ENCODE data around the gene XBP1.
A peak's percentile ranks its signal among the peaks of the same experiment; 100 is the strongest.
"Not testable (repeated sequence)": the region's sequence is repeated elsewhere in the genome, so short reads cannot be mapped to it uniquely, and the experiment has no call there.

XBP1 gene

DNA sequence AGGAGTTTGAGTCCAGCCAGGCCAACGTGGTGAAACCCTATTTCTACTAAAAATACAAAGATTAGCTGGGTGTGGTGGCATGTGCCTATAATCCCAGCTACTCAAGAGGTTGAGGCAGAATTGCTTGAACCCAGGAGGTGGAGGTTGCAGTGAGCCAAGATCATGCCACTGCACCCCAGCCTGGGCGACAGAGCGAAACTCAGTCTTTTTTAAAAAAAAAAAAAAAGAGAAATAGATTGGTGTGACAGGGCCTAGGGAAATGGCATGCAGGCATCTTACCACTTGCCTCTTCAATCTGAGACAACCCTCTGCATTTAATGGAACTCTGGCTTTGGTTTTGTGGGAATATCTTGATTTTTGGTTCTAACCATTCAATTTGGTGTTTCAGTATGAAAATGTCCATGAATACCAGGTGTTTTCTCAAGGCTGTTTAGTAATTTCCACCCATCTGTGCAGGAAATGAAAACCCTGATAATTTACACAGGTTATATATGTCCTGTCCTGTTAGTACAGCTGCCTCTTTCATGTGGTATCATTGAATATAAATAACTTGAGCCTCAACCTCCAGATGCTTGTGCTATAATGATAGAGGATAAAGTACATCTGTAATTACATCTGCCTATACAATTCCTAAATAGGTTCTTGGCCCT is 8.4 kb downstream of the XBP1 start:
- no peak for DNase-seq (ENCODE audit: low spot score)

- no peak for DNase-seq (ENCODE audit: low spot score)
Observed at GRCh38 chr22:28791124-28791523, 9.2 kb downstream of the XBP1 start.

GRCh38 chr22:28788601-28789000 is 11.8 kb downstream of the XBP1 start:
- DNase-seq (ENCODE audit: low spot score), result no peak

DNA sequence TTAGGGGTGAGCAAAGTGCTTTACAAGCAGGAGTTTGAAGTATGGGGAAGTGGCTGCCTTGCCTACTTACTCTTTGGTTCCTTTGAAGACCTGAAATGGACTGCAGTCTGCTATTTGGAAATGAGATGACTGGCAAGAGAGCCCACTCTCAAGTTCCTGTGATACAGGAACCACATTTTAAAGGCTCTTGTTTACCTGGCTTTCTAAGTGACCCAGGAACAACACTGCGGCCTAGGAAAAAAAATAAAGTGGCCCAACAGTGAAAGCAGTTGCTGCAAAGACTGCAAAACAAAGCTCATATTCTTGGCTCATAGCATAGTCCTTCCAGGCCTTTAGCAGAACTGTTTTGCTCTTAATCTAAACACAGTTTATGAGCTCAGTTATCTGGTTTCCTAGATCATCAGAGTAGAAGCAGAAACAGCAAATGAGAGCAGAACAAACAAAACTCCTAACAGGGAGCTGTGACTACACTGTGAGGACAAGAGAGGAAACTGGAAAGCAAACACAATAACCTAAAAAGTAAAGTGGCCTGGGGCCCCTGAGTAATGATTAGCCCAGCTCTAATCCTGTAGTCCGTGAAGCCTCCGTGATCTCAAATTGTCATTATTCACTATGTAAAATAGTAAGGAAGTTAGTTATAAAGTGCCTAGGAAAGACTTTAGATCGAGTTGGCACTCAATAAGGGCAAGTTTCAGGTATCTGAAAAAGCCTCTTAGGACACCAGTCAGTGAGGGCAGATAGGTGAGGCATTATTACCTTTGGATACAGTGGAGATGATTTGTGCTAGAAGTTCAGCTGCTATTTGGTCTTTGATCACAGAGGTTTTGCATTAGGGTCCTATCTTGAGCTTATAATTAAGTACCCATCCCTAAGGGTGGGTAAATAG is 16.3 kb downstream of the XBP1 start:
- peak; percentile 92 for DNase-seq (ENCODE audit: low spot score)

DNA sequence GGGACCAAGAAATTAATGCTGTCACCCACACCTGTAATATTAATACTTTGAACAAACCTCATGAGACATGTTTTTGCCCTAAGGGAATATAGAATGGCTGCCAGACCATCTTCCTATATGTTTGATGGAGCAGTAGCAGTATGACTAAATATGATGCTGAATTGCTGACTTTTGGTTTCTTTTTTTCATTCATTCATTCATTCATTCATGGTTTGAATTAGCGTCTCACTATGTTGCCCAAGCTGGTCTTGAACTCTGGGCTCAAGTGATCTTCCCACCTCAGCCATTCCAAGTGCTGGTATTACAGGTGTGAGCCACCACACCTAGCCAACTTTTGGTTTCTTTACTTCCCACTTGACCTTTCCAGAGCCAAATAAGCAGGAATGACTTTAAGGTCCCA is 20.1 kb downstream of the XBP1 start:
- DNase-seq (ENCODE audit: low spot score), result no peak

DNA sequence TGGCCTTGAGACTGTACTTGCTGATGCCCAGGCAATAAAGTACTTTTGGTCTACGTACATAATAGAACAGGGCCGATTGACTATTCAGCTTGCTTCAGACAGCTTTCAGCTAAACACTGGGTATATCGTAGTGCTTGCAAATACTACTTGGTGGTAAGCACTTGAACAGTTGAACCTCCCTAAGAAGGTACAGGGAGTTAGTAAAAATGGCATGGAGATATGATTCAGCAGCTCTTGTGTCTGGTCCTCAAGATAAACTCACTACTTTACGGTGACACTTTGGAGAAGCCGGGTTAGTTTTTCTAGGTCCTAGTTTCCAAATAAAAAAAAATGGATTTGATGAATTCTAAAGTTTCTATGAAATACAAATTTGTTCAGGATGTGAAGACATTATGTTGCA is 20.5 kb downstream of the XBP1 start:
- DNase-seq (ENCODE audit: low spot score), result no peak

DNA sequence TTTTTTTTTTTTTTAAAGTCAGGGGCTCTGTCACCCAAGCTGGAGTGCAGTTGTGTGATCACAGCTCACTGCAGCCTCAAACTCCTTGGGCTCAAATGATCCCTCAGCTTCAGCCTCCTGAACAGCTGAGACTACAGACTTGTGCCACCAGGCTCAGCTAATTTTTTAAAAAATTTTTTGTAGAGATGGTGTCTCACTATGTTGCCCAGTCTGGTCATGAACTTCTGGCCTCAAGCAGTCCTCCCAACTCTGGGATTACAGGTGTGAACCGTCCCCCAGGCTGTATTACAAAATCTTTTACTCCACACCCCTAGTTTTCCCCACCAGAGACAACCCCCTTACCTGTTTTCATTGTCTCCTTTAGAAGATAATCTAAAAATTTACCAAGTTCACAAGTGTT is 26.0 kb downstream of the XBP1 start:
- no peak for DNase-seq (ENCODE audit: low spot score)

DNA sequence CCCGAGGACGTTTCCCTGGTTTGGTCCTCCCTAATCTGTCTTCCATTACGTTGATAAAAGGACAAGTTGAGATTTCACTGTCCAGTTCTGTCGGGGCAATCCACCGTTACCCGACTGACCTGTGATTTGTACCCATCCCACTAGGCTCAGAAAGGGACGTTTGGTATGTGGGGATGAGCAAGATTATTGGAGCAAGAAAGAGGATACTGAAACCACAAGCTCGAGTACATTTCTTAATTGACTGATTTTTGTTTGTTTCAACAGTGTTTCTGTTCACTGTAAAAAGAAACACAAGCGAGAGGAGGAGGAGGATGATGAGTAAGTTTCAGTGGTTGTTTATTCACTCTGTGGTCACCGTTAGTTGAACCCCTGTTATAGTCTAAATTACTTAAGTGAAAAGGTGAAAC is 26.9 kb downstream of the XBP1 start:
- DNase-seq (ENCODE audit: low spot score), result peak; percentile 46

GRCh38 chr22:28772633-28773460 is 27.5 kb downstream of the XBP1 start, which contains the start of gene CCDC117:
CCDC117 (plus strand) TSS chr22:28772695; CDS start chr22:28772850, 155 bp downstream.
- DNase-seq (ENCODE audit: low spot score), result peak; percentile 99

GRCh38 chr22:28771195-28771791 is 29.1 kb downstream of the XBP1 start:
- DNase-seq (ENCODE audit: low spot score), result no peak

DNA sequence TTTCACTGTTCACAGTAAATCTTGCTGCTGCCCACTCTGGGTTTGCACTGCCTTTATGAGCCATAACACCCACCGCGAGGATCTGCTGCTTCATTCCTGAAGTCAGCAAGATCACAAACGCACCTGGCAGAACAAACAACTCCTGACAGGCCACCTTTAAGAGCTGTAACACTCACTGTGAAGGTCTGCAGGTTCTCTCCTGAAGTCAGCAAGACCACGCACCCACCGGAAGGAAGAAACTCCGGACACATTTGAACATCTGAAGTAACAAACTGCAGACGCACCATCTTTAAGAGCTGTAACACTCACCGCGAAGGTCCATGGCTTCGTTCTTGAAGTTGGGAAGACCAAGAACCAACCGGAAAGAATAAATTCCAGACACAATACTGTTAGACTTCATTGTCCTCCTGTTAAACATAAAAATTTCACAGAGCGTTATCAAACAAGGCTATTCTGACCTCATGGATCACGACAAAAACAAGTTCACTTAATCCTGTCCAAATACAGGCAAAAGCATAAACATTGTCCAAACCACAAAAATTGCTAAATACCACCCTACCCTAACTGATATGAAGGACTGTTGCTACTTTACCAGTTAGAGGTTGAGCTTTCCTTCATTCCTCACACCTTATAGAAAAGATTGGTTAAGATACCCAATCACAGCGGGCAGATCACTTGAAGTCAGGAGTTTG is 30.8 kb downstream of the XBP1 start:
- no peak for DNase-seq (ENCODE audit: low spot score)

GRCh38 chr22:28768701-28769393 is 31.5 kb downstream of the XBP1 start:
- no peak for DNase-seq (ENCODE audit: low spot score)

DNA sequence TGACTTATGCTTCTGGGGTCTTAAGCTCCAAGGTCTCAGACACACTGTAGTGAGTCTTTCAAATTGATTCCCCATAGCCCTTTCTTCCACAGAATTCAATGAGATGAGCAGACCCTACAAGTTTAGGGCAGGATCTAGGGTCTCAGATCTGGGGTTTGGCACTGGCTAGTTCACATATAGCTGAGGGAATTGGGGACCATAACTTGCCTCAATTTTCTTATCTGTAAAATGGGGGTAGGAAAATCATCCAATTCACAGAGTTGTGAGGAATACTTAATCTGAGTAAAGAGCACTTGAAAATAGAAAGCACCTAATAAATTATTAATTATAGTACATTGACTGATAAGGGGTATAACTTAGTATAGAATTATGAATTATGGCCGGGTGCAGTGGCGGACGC is 33.7 kb downstream of the XBP1 start:
- no peak for DNase-seq (ENCODE audit: low spot score)

DNA sequence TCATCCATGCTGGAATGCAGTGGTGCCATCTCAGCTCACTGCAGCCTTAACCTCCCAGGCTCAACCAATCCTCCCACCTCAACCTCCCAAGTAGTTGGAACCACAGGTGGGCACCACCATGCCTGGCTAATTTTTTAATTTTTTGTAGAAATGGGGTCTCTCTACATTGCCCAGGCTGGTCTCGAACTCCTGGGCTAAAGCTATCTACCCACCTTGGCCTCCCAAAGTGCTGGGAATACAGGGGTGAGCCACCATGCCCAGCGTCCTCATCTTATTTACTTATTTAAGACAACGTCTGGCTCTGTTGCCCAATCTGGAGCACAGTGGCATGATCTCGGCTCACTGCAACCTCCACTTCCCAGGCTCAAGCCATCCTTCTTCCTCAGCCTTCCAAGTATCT is 38.4 kb downstream of the XBP1 start:
- not testable (repeated sequence) for DNase-seq (ENCODE audit: low spot score)

DNA sequence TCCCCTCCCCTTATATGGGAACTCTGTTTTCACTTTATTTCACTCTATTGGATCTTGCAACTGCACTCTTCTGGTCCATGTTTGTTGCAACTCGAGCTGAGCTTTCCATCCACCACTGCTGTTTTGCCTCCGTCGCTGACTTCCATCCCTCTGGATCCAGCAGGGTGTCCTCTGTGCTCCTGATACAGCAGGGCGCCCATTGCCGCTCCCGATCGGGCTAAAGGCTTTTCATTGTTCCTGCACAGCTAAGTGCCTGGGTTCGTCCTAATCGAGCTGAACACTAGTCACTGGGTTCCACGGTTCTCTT is 39.0 kb downstream of the XBP1 start:
- no peak for DNase-seq (ENCODE audit: low spot score)

- DNase-seq (ENCODE audit: low spot score), result no peak
Observed at GRCh38 chr22:28759861-28760560, 40.4 kb downstream of the XBP1 start.

DNA sequence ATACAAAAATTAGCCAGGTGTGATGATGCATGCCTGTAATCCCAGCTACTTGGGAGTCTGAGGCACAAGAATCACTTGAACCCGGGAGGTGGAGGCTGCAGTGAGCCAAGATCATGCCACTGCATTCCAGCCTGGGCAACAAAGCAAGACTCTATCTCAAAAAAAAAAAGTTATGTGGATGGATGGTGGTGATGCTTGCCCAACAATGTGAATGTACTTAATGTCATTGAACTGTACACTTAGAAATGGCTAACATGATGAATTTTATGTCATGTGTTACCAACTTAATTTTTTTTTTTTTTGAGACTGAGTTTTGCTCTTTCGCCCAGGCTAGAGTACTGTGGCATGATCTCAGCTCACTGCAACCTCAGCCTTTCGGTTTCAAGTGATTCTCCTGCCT is 45.9 kb downstream of the XBP1 start:
- not testable (repeated sequence) for DNase-seq (ENCODE audit: low spot score)

- no peak for DNase-seq (ENCODE audit: low spot score)
Observed at GRCh38 chr22:28750471-28750881, 49.9 kb downstream of the XBP1 start.
